ENCODE data around the gene NAP1L1.

The NAP1L1 gene, protein sequence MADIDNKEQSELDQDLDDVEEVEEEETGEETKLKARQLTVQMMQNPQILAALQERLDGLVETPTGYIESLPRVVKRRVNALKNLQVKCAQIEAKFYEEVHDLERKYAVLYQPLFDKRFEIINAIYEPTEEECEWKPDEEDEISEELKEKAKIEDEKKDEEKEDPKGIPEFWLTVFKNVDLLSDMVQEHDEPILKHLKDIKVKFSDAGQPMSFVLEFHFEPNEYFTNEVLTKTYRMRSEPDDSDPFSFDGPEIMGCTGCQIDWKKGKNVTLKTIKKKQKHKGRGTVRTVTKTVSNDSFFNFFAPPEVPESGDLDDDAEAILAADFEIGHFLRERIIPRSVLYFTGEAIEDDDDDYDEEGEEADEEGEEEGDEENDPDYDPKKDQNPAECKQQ

DNA sequence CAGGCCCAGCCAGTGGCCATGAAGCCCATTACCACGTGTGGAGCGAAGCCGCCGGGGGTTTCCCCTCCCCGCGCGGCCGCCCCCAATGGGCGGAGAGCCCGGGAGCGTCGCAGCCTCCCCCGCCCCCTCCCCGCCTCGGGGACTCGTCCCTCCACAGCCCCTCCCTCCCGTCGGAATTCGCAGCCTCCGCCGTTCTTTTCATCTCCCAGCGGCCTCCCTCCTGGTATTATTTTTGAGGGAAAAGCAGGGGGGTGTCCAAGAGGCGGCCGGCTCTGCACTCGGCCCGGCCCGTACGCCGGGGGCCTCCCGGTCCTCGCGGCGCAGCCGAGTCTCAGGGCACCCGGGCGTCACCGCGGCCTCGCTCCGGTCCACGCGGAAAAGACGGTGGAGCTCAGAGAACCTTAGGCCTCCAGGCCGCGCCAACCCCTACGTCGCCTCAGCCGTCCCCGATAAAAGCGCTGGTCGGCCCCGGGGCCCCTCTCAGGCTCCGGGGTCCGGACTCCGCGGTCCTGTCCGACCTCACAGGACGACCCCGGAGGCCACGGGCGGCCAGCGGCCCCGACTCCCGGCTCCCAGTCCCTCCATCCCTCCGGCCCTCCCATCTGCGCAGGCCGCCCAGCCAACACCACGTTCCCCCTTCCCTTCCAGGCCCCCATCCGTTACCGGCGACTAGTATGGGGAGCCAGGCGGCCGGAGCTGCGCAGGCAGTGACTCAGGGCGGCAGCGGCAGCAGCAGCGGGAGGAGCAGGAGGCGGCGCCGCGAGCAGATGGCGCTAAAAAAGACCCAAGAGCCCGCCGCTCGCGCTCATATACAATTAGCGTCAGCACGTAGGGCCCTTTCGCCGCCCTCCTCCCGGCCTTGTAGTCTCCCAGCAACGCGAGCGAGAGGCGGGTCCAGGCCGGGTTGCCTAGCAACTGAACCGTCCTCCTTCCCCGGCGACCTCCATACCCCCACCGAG, at the start of gene NAP1L1:
NAP1L1 (minus strand) TSS at position 782 of the 959 bp plus-strand sequence. CDS start 10,466 bp downstream, outside the sequence.
- peak; percentile 99 for DNase-seq

DNA sequence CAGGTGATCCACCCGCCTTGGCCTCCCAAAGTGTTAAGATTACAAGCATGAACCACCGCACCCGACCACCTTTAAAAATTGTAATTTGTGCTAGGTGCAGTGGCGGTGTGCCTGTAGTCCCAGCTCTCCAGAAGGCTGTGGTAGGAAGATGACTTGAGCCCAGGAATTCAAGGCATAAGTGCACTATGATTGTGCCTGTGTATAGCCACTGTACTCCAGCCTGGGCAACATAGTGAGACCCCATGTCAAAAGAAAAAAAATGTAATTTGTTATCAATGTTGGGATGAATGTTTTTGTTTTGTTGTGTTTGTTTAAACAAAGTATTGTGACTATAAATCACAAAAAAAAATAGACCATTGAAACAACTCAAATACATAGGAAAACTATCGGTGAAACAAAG, 43.1 kb upstream of the NAP1L1 start:
- no peak for DNase-seq

DNA sequence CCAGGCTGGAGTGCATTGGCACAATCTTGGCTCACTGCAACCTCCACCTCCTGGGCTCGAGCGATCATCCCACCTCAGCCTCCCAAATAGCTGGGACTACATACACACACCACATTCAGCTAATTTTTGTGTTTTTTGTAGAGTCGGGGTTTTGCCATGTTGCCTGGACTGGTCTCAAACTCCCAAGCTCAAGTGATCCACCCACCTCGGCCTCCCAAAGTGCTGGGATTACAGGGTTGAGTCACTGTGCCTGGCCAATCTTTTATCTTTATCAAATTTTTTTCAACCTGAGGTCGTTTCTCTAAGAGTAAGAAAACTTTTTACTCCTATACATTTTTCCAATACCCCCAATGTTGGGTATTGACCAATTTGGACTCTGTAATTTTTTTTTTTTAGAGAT, 40.0 kb upstream of the NAP1L1 start:
- peak; percentile 38 for DNase-seq

DNA sequence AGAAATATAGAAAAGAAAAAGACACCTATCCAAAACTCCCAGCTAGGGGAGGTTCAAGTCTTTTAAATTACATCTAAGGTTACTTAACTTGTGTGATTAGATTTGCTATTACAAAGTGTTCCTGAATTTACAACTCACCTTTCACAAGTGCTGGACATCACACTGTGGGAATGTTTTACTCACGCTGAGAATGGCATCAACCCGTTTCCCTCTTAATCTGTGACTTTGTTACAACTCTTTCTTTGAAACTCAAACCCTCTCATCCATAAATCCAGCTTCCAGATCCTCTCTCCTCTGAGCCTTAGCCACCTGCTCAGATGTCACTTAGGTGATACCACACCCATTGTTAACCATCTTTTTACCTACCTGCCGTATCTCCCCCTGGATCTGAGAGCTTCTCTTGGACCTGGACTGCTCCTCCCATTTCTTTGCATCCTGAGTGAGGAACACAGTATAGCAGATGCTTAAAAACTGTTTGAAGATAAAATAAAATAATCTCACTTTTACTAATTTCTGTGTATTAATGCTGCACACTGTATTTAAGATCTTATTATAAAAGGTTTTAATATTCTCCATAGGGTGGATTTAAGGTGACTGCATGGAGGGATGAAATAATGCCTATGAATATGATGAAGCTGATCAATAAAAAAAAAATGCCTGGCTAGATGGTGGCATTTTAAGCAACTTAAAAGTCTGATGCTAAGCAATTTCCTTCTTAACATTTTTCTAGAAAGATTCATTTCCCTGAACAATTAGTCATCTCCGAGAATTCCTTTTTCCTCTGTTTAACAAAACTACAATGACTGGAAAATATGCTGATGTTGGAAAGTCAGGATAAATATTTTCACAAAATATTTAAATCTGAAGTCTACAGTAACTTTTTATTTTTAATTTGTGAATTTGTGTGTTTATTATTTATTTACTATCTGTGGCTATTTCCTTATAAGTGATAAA, 39.1 kb upstream of the NAP1L1 start:
- peak; percentile 79 for DNase-seq

DNA sequence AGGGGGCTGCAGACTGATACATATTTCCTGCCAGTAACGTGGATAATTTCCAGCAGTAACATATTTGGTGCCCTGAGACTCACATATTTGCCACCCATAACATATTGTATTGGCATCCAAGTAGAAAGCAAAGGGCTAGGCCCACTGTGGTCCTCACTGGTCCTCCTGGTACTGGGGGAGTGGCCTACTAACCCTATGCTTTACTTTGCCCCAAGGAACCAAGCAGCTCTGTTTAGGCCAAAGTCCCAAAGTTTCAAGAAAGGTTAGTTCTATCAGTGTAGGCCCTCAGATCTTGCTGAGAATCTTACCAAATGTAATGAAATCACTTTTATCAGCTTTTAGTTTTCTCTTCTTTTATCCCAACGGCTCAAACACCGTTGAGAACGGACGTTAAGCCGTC, 35.4 kb upstream of the NAP1L1 start:
- DNase-seq = no peak

DNA sequence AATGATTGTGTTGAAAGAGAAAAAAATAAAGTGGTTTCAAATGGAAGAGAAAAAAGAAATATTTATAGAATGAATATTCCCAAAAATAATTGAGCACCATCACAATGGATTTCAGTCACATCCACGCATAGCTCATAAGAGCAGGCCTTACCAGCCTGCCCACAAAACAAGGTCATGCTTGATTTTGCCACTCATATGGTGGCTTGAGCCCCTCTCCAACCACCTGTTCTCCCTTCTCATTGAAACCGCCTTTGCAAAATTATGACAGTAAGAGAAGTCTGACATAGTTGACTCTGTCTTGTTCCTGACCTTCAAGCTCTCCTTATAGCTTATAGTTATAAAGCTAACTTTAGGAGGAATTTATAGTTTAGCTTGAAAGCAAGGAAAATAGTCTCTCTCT, 33.3 kb upstream of the NAP1L1 start:
- no peak for DNase-seq

DNA sequence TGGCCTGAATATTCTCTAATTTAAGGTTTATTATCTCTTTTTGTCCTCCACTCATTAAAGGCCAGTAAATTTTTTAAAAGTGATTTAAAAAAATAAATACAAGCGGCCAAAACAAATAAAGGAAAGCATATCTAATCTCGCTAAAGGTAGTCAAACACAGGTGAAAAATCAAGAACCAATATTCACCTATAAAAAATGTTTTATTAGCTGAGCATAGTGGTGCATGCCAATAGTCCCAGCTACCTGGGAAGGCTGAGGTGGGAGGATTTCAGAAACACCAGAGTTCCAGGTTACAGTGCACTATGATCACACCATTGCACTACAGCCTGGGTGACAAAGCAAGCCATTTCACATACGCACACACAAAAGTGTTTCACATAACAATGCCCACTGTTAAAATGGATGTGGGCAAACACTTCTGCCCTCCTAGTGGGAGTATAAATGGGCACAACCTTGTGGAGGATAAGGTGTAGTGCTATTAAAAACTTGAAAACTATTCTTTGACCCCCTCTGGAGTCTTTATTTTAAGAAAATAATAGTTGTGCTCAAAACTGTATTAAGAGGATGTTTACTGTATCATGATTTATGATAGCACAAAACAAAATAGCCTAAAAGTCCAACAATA, 32.7 kb upstream of the NAP1L1 start:
- no peak for DNase-seq

DNA sequence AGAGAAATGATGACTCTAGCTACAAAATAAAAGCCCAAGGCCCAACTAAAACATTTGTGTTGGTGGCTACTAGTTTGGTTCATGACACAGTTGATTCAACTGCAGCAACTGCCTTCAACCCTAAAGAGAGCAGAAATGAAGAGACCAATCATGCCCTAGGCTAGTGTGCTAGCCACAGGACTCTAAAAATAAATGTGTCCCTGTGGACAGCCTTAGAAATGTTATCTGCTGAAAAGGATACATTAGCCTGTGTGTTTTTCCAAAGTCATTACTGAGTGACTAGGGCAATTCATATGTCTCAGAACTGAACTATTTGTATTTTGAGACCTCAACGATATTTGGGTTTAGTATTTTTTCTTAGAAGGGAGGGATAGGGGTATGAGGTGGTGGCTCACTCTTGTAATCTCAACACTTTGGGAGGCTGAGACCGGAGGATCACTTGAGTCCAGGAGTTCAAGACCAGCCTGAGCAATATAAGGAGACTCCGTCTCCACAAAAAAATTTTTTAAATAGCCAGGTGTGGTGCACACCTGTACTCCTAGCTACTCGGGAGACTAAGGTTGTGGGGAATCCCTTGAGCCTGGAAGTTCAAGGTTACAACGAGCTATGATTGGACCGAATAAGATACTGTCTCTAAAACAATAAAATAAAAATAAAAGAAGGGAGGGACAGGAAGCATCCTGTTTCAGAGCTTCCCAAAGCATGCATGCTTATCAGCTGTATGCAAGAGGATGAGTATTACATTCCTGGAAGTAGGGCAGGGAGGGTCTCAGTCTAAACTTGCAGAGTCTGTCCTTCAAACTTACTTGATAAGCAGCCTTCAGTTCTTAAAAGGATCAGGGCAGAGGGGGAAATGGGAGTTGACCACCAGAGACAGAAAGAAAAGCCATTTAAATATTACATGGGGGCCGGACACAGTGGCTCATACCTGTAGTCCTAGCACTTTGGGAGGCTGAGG, 29.6 kb upstream of the NAP1L1 start:
- DNase-seq = peak; percentile 39

DNA sequence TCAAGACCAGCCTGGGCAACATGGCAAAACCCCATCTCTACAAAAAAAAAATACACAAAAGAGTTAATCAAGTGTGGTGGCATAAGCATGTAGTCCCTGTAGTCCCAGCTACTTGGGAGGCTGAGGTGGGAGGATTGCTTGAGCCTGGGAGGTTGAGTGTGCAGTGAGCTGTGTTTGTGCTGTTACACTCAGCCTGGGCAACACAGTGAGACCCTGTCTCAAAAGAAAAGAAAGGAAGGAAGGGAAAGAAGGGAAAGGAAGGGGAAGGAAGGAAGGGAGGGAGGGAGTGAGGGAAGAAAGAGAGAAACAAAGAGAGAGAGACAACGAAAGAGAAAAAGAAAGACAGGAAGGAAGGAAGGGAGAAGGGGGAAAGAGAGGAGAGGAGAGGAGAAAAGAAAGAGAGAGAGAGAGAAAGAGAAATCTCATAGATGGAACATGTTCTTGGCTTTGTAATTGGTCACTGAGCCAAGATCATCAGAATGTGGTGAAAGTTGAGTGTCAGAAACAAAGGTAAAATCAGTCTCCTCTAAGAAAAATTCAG, 26.8 kb upstream of the NAP1L1 start:
- no peak for DNase-seq

DNA sequence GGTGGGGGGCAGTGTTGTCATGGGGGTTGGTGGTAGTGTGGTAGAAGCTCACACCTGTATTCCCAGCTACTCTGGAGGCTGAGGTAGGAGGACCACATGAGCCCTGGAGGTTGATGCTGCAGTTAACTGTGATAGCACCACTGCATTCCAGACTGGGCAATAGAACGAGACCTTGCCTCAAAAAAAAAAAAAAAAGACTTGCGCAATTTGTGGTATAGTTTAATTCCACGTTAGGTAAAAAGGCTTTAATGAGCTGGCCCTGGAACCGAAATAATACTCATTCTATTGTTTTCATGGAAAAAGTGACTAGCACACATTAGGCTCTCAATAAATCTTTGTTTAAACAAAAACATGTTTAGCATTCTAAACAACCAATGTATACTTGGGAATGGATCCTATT, 25.4 kb upstream of the NAP1L1 start:
- no peak for DNase-seq

DNA sequence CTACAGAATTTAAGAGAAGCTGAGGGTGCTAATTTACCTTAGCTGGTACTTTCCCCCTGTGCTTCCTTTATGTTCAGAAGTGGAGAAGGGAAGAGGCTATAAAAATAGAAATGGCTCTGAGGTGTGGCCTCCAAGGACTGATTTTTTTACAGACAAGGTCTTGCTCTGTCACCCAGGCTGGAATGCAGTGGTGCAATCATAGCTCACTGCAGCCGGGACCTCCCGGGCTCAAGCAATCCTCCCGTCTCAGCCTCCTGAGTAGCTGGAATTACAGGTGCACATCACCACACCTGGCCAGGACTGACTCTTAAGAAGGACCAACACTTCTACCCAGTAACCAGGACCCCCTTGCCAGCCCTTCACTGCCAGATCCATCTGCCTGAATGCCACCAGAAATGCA, 23.9 kb upstream of the NAP1L1 start:
- DNase-seq = no peak

DNA sequence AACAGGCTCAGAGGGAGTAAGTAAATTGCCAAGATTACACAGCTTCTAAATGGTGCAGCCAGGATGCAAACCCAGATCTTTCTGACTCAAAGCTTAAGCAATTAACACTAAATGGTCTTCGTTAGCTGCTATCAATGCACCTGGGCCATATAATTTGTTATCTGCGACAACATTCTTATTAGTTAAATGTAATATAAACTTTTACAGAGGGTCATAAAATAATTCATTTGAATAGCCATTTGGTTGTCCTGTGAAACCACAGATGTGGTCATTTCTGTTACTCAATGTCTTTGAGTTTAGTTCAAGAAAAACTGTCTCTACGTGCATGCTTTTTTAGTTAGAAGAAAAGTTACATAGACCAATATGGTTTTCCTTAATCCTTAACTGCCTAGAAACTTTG, 22.1 kb upstream of the NAP1L1 start:
- no peak for DNase-seq

DNA sequence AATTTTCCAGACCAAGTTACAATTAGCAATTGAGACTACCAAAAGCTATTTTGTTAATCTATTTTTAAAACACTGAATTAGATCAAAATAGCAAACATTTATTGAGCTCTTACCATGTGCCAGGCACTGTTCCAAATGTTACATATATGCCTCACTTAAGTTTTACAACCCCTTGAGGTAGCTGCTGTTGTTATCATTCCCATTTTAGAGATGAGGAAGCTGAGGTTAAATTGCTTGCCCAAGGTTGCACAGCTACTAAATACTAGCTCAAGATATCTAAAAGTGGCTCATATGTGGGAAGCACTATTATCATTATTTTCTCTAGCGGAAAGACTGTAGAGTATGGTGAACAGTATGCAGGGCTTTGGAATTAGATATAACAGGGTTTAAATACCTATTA, 19.5 kb upstream of the NAP1L1 start:
- no peak for DNase-seq

DNA sequence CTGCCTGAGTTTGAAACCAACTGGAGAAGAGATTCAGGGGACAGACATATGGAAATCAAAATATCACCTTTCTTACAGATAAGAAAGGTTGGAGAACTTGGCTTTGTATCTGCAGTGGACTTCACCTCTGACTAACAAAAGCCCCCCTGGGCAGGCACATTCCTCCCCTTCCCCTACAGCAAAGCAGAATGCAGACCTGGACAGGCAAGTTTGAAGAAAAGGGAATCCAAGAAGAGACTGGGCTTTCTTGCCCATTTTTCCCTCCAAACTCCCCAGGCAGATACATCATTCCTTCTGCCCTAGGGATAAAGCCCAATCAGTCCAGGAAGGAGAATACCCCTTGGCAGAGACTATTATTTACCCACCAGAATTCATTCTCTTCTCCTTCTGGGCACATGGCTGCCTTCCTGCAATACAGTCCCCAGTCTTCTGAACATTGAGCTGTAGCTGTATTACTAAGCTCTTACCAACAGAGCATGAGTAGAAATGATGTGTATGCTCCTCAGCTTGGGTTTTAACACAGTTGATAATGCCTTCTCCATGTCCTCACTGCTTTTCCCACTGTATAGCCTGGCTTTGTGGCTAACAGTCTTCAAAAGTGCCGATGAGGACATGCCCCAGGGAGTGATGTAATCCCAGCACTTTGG, 17.4 kb upstream of the NAP1L1 start:
- no peak for DNase-seq

DNA sequence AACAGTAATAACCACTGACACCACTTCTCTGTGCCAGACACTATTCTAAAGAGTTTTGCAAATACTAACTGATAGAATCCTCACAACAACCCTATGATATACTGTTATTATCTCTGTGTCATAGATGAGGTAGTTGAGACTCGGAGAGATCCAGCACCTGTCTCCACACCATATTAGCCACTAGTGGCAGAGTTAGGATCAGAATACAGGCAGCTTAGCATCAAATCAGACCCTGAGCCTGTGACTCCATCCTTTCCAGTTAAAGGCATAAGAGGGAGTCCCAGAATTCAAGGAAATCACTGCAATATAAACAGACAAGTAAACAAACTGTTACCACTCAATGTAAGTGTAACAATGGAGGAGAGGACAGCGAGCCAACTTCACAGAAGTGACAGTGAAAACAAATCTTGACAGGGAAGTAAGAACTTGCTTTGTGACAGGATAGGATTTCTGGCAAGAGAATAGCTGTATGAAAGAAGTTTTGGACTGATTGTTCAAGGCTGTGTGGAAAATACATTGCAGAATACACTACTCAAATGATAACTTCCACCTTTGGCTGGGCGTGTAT, 11.7 kb upstream of the NAP1L1 start:
- no peak for DNase-seq

DNA sequence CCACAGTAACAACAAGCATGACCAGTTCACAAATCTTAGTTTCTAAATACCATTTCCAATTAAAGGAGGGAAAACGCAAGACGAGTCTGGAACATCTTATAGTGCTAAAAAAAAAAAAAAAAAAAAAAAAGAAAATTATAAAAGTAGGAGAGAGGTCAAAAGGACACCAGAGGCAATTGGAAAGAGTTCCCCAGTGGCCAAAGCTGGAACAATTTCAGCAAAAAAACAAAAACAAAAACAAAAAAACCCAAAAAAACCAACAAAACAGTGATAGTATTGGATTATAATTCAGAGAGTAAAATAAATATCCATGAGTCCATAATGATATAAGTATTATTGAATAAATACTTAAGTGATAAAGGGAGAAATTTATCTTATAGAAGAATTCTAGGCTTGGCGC, 10.3 kb upstream of the NAP1L1 start:
- DNase-seq = no peak

DNA sequence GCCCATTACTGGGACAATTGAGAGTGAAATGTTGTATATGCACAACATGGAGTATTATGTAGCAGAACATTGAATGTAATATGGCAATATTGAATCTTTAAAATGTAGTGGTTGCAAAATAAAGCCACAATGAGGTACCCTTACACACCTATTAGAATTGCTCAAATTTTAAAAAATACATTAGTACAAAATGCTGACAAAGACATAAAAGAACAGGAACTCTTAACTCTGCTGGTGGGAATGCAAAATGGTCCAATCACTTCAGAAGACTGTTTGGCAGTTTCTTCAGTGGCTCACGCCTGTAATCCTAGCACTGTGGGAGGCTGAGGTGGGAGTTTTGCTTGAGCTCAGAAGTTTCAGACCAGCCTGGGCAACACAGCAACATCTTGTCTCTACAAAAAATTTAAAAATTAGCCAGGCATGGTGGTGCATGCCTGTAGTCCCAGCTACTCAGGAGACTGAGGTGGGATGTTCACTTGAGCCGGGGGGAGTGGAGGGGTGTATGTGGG, 6.8 kb upstream of the NAP1L1 start:
- no peak for DNase-seq

DNA sequence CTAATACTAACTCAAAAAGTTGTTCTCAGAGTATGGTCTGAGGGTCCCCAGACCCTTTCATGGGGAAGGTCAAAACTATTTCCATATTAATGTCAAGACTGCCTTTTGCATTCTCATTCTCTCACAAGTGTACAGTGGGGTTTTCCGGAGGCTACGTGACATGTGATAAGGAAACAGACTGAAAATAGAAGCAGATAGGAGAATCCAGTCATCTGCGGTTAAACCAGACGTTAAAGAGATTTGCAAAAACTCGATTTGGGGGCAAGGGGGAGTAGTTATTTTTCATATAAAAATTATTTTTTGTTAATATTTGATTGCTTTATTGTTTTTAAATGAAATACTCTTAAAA, 1.0 kb upstream of the NAP1L1 start:
- DNase-seq = peak; percentile 38

DNA sequence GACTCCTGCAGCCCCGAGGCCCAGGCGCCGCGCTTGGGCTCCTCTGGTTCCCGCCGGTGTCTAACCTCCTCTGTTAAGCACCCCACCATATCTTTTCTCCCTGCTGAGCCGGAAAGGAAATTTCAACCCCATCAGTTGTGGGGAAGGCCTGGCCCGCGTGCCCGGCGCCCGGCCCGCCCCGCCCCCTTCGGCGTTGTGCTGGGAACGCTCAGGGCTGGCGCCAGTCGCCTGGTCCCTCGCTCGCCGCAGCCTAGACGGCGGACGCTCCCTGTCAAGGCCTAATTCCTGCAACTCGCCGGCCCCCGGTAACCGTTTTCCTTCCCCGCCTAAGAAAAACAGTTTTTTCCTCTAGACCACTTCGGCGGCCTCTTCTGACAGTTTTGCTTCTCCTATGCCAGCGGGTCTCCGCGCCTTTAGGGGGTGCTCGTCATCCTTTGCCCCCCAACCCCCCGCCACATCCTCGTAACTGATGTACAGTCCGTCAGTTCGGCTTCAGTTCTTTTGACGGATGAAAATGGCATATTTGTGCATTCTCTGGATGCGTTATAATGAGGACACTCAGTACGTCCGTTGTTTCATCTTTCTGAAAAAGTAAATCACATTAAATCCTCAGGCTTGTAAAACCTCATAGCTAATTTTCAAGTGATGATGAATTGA, 506 bp upstream of the NAP1L1 start:
- DNase-seq = no peak

All from fibroblast of skin of right biceps (primary cell).